ENCODE measurements around the gene RPRD1A. TPM values are rescaled to one million over a fixed set of nuclear protein-coding genes. Genes with fewer than 3 reads are reported as not detected.

Gene RPRD1A
- total and polyA plus RNA-seq, 9 of the 15 experiments (the other 6 are each of a cell fraction or from before 2014, with no cell fraction given), result 30.2 to 142 (median 66.0) TPM

DNA sequence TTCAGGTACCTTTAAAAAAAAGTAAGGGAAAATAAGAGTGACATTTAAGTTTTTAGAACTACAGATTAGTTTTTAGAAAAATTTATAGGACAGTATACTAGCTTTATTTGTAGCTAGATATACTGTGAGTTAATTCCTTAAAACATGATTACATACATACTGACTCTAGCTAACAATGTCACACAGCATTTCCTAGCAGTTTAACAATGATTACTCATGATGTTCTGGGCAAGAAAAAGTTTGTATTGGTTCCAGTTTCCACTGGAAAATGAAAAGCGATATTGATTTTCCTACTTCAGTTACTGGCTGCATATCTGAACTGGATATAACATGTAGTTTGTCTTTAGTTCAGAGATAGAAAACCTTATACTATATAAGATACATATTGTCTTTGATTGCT lies 42.4 kb upstream of the RPRD1A start (continued):
- TF ChIP-seq, protein P1, sequence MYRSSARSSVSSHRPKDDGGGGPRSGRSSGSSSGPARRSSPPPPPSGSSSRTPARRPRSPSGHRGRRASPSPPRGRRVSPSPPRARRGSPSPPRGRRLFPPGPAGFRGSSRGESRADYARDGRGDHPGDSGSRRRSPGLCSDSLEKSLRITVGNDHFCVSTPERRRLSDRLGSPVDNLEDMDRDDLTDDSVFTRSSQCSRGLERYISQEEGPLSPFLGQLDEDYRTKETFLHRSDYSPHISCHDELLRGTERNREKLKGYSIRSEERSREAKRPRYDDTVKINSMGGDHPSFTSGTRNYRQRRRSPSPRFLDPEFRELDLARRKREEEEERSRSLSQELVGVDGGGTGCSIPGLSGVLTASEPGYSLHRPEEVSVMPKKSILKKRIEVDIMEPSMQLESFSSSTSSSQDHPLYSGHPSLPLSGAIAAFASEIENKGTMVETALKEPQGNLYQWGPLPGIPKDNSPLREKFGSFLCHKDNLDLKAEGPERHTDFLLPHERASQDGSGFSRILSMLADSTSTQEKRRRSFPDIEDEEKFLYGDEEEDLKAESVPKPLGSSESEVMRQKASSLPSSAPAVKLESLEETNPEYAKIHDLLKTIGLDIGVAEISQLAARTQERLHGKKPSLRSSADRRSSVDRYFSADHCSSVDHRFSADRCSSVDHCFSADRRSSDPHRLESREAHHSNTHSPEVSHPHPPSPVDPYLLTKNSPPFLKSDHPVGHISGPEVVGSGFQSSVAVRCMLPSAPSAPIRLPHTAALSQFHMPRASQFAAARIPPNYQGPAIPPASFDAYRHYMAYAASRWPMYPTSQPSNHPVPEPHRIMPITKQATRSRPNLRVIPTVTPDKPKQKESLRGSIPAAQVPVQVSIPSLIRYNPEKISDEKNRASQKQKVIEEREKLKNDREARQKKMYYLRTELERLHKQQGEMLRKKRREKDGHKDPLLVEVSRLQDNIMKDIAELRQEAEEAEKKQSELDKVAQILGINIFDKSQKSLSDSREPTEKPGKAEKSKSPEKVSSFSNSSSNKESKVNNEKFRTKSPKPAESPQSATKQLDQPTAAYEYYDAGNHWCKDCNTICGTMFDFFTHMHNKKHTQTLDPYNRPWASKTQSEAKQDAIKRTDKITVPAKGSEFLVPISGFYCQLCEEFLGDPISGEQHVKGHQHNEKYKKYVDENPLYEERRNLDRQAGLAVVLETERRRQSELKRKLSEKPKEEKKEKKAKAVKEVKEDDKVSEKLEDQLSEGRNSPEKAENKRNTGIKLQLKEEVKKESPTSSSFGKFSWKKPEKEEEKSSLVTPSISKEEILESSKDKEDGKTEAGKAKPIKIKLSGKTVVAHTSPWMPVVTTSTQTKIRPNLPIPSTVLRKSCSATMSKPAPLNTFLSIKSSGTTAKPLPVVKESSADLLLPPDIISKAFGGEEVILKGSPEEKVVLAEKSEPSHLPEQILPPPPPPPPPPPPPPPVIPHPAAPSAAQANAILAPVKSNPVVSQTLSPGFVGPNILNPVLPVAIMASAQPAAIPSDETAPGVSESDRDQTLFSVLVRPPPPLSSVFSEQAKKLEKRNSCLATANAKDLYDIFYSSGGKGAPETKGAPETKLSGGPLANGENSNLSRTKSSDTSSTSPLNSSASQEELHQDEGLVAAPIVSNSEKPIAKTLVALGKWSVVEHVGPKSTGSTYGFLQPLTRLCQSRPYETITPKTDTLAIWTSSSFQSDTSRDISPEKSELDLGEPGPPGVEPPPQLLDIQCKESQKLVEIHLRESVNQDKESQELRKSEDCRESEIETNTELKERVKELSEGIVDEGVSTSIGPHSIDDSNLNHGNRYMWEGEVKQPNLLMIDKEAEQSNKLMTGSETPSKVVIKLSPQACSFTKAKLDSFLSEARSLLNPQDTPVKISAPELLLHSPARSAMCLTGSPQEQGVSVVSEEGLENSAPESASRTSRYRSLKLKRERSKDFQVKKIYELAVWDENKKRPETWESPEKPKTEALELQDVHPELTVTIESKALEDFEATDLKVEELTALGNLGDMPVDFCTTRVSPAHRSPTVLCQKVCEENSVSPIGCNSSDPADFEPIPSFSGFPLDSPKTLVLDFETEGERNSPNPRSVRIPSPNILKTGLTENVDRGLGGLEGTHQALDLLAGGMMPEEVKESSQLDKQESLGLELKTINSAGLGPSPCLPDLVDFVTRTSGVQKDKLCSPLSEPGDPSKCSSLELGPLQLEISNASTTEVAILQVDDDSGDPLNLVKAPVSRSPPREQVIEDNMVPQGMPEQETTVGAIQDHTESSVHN (IDR thresholded peaks at IDR 0.05; ENCODE audit: borderline replicate concordance in 1 of 2, low read depth in 1 of 2), result no peak
- TF ChIP-seq ZSCAN32 (CRISPR knock-in tag; IDR thresholded peaks at IDR 0.05) (no peak), SNIP1 (IDR thresholded peaks at IDR 0.05; ENCODE audit: low read depth) (no peak), RBM22 (IDR thresholded peaks at IDR 0.05; ENCODE audit: low read depth, low read length, poor library complexity, severe bottlenecking) (no peak), FIP1L1 (IDR thresholded peaks at IDR 0.05; ENCODE audit: low read depth, low read length, poor library complexity, severe bottlenecking) (no peak), PRMT5 (CRISPR knock-in tag; IDR thresholded peaks at IDR 0.05) (no peak)
